ENCODE measurements around the gene PIK3R3. TPM values are rescaled to one million over a fixed set of nuclear protein-coding genes. Genes with fewer than 3 reads are reported as not detected.
"Not testable (repeated sequence)": the region's sequence is repeated elsewhere in the genome, so short reads cannot be mapped to it uniquely, and the experiment has no call there.

PIK3R3 gene
- total RNA-seq, 1 experiment from 2014 or later, result 1.8 TPM

DNA sequence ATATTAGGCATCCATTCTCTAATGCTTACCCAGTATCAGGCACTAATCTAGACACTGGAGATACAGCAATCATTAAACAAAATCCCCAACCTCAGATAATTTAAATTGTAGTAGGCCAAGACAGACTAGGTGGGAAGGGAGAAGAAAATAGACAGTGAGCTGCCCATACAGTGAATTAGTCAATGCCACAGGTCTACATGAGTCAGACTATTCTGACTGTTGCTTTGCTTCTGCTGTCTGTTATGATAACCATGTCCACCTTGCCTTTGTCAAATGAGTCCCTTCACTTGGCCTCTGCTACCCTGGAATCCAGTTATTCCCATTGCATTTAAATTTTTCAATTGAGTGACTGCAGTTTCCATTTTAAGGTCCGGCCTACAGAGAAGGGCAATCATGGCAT, 59.5 kb downstream of the PIK3R3 start:
- DNase-seq (ENCODE audit: extremely low read depth, low read depth), result no peak

DNA sequence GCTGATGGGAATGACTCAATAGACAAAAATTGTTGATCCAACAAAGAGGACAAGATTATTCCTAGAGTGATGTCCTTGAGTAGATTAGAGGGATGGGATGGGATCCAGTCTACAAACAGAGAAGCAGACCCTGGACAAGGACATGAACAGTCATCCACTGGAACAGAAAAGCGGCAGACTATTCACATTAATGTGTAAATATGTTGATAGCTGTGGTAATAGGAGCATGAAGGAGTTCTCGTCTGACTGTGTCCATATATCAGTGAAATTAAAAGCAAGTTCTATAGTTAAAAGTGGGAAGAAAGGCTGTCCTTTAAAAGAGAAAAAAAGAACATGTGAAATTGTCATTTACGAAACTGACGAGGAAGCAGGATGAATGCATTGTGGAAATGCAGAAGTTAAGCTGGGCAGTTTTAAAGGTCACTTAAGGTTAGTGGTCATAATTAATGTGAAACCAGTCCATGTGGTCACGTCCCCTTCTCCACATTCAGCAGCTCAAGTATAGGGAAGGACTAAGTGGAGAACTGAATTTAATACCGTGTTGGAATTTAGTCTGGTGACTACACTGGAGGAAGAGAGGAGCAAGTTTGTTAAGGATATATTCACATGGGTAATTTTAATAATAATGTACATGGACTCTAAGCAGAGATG, 62.1 kb downstream of the PIK3R3 start:
- no peak for DNase-seq (ENCODE audit: extremely low read depth, low read depth)

DNA sequence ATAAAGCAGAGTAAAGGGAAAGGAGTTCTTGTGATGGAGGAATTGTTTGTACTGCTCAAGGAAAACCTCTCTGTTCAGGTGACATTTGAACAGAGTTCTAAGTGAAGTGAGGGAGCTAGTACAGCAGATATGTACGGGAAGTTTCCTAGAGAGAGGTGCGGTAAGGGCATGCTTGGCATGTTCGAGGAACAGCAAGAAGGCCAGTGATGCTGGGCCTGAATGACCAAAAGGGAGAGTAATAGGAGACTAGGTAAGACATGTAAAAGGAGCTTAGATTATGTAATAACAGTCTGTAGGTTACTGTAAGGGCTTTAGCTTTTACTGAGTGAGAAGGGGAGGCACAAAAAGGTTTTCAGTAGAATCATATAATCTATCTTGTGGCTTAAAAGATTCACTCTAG, 63.9 kb downstream of the PIK3R3 start:
- no peak for DNase-seq (ENCODE audit: extremely low read depth, low read depth)

DNA sequence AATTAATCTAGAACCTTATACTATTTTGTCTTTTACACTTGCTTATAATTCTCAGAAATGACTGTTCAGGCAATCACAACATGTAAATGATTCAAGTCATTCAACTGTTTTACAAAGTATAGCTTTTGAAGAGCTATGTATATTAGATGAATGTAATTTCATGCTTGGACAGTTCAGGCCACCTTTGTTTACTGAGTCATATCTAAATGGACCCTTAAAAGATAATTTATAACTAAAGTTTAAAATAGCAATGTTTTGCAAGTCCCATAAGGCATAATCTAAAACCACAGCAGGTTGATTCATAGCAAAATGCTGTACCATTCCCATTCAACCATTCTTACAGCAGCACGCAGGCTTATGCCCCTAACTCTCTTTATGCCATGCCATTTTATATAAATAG, 64.8 kb downstream of the PIK3R3 start:
- DNase-seq (ENCODE audit: extremely low read depth, low read depth), result no peak

DNA sequence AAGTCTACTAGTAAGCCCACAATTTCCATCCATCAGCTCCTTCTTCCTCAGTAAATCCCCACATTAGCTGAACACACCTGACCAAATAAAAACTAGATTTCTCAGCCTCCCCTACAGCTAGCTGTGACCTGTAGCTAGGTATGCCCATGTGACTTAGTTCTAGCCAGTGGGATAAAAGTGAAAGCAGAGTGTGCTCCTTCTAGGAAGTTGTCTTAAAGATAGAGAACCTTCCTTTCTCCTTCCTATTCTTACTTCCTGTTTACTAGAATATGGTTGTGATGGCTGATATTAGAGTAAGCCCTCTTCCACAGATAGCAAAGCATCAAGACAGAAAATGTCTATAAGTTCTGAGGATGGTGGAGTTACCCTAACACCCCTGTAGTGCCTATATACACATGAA, 67.0 kb downstream of the PIK3R3 start:
- DNase-seq (ENCODE audit: extremely low read depth, low read depth), result no peak

DNA sequence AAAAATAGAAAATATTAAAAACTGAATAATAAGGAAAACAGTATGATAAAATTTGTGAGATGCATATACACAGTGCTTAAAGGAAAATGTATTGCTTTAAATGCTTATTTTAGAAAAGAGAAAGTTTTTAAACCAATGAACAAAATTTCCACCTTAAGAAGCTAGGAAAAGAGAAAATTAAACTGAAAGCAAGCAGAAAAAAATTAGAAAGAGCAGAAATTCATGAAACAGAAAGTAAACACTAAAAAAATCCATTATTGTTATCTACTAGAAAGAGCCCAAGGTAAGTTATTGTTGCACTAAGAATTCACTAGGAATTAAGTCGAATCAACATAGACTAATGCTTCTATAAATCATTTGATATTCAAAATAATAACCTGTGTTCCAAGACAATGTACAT, 67.7 kb downstream of the PIK3R3 start:
- no peak for DNase-seq (ENCODE audit: extremely low read depth, low read depth)

DNA sequence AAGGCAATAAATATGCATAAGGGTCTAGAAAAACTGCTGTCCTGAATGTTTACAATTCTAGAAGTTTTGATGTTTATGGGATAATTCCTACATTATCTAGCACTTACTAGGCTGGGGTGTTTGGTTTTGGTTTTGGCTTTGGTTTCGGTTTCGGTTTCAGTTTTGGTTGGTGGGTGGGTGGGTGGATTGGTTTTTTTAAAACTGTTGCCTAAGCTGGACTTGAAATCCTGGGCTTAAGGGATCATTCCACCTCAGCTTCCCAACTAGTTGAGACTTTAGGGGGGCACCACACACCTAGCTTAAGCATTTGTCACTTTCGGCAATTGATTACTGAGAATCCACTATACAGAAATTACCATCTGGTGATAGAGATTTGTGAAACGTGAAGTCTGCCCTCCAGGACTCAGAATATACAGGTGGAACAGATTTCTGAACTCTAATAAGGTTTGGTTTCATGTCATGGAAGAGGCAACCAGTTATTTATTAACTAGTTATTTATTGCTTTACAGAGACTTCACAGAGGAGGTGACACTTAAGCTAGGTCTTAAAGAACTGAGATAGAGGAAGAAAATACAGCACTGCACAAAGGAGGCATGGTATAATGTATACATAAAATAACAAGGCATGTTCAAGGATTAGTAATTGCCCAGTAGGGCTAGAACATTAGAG, 69.6 kb downstream of the PIK3R3 start:
- DNase-seq (ENCODE audit: extremely low read depth, low read depth), result no peak

DNA sequence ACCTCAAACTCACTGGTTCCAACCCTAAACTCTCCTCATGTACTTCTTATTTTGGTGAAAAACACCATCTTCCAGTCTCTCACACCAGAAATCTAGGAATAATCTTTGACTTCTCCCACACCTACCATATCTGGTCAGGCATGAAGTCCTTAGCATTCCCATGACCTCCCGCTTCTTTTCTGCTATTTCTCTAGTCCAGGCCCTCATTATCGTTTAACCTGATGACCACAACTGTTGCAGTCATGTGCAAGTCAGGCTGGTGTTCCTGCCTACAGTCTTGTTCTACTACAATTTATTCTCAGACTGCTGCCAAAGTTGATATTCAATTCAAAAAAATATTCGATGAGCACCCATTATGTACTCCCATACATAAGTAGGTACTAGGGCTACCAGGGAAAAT, 71.3 kb downstream of the PIK3R3 start:
- DNase-seq (ENCODE audit: extremely low read depth, low read depth), result no peak

DNA sequence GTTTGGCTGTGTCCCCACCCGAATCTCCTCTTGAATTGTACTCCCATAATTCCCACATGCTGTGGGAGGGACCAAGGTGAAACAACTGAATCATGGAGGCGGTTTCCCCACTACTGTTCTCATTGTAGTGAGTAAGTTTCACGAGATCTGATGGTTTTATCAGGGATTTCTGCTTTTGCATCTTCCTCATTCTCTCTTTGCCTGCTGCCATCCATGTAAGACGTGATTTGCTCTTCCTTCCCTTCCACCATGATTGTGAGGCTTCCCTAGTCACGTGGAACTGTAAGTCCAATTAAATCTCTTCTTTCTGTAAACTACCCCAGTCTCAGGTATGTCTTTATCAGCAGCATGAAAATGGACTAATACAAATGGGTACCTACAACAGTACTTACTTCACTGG, 73.5 kb downstream of the PIK3R3 start:
- no peak for DNase-seq (ENCODE audit: extremely low read depth, low read depth)

DNA sequence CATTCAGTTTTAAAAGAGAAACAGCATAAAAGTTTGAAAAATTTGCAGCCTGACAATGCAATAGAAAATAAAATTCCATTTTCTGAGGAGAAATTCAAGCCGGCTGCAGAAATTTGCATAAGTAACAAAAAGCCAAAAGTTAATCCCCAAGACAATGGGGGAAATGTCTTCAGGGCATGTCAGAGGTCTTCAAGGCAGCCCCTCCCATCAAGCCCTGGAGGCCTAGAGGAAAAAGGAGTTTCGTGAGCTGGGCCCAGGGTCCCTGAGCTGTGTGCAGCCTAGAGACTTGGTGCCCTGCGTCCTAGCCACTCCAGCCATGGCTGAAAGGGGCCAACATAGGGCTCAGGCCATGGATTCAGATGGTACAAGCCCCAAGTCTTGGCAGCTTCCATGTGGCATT, 74.6 kb downstream of the PIK3R3 start:
- no peak for DNase-seq (ENCODE audit: extremely low read depth, low read depth)

DNA sequence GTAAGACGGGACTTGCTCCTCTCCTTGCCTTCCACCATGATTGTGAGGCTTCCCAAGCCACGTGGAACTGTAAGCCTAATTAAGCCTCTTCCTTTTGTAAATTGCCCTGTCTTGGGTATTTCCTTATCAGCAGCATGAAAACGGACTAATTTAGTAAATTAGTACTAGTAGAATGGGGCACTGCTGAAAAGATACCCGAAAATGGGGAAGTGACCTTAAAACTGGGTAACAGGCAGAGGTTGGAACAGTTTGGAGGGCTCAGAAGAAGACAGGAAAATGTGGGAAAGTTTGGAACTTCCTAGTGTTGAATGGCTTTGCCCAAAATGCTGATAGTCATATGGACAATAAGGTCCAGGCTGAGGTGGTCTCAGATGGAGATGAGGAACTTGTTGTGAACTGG, 75.2 kb downstream of the PIK3R3 start:
- DNase-seq (ENCODE audit: extremely low read depth, low read depth), result not testable (repeated sequence)

DNA sequence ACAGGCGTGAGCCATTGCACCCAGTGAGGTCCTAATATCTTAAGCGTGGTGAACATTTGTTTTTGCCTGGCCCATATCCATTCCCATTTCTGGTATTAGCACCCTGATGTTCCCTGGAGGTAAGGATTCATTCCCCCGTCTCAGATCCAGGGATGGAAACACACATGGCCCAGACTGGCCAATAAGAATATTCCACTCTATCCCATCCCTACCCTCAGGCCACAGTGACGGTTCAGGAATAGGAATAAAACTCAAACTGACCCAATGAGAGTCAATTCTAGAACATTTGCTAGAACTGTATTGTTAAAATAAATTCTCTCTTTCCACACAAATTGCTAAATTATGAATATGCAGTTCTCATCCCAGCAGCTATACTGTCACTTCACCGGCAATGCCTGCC, 76.1 kb downstream of the PIK3R3 start:
- no peak for DNase-seq (ENCODE audit: extremely low read depth, low read depth)

DNA sequence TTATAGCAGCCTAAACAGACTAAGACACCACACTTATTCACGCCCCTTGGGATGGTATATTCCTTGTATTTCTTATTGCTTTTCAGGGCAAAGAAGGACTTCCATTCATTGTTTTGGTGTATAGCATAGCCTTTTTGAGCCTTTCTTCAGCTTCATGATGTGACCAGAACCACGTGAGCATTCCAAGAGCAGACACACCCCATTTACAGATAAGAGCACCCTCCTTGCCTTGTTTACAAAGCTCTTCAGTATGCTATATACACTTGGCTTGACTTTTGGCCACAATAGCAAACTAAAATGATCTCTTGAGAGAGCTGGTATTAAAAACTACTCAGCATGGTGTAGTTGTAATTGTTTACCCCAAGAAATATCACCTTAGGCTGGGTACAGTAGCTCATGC, 78.7 kb downstream of the PIK3R3 start:
- no peak for DNase-seq (ENCODE audit: extremely low read depth, low read depth)

DNA sequence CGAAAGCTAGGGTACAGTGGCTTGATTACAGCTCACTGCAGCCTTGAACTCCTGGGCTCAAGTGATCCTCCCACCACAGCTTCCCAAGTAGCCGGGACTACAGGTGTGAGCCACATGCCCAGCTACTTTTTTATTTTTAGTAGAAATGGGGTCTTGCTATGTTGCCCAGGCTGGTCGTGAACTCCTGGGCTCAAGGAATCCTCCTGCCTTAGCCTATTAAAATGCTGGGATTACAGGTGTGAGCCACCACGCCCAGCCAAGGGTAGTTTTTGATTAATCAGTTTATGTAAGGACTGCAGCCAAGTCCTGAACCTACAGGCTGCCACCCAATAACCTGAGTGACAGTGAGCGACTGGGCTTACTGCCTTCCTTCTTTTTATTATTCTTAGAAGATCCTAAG, 88.3 kb downstream of the PIK3R3 start:
- DNase-seq (ENCODE audit: extremely low read depth, low read depth), result no peak

DNA sequence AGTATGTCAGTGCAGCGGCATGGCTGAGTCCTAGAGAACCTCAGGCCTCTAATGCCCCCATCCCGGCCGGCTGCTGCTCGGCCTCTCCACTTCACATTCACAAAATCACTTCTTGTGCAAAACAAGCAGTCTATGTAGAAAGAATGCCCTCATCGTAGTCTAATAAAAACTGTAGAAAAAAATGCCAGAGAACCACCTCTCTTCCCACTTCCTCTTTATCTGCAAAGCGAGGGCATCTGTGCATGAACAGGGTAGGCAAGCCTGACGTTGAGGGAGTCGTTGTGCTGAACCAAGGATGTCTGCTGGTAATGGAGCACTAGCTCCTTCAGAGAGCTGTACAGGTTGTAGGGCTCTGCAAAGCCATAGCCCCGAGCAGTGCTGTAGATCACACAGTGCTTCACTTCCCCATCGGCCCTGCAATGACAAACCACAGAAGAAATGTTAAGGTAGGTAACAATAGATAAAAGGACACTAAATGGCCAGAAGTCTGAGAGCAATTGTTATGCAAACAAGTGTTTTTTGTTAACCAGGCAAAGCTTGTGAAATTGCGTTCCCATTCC, 88.9 kb downstream of the PIK3R3 start:
- DNase-seq (ENCODE audit: extremely low read depth, low read depth), result no peak

DNA sequence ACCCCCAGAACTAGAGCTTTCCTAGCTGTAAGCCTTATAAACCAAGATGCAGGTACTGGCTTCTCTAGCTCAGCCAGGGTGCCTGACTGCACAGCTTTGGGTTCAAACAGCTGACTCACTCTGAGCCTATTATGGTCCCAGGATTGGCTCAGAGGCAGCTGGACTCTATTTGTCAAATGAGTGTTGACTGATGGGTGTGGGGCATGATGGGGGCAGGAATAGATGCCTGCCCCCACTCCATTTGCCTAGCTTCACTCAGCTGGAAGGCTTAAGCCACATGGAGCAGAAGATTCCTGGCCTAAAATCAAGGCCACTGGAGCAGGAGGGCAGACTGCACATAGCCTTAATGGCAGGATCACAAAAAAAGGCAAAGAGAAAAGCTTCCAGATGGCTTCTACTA, 90.5 kb downstream of the PIK3R3 start:
- DNase-seq (ENCODE audit: extremely low read depth, low read depth), result no peak

DNA sequence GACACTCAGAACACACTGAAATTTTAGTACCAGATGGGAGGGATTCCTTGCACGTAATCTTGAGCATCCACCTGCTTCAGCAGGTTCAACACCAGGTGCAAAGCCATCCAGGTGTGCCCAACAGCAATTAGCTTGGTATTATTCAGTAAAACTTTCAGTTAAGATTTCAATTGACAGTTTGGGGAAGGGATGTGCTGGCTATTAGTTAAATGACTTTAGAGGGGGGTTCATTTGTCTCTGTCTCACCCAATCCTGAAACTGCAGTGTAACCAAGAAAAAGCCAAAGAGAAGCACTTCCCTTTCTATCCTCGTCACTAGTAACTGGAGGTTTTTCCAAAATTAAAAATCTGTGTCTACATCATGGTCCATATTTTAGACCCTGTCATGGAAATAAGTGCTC, 90.9 kb downstream of the PIK3R3 start:
- no peak for DNase-seq (ENCODE audit: extremely low read depth, low read depth)

DNA sequence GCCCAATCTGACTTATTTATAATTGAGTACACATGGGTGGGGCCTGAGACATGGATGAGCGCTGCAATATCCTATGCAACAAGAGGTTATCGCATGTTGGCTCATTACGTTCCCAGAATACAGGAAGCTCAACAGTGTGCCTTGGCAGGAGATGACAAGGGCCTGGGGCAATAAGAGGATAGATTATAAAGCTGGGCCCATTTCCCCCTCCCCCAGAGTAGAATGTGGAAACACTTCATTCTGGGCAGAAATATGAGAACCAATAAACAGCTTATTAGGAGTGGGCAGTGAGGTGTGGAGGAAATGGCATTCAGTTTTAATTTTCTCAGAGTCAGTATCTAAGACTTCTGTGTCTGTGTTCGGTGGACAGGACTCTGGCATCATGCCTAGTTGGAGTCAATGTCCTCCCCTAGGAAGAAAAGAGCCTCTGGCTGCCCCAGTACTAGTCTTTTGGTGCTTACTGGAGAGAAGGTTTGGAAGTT, 92.8 kb downstream of the PIK3R3 start:
- no peak for DNase-seq (ENCODE audit: extremely low read depth, low read depth)

DNA sequence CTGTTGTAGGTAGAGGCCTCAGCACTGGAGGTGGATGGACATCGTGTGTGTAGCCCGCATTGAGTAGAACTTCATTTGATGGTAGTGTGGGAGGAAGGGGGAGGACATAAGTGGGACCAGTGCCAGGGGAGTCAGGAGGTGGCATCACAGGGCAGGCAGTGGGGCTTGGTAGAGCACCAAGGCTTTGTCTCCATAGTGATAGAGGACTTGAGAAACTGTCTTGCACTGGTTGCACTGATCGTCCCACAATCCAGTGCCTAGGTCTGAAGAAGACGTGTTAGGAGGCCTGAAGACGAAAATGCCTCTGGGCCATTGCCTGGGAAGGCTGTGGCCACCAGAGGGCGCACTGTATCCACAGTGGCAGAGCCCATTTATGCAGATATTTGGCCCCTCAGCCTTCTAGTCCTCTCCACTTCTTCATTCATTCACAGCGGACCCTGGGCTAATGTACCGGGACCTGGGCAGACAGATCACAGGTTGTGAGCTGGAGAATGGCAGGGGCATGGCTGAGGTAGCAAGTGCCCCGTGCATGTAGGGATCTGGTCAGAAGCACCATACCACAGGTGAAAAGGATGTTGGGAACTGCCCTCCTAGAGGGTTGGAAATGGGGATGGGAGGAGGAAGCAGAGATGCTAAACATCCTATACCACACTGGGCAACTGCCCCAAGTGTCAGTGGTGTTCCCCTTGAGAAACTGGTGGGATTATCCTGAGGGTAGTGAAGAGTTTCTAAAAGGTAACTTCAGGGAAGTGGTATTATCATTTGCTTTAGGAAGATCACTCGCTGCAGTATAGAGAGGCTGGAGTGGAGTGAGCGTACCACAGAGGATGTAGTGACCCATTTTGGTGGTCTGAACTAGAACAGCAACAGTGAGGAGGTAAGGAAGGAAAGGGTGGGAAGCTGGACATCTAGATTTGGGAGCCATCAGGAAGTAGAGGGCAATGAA, 95.3 kb downstream of the PIK3R3 start:
- DNase-seq (ENCODE audit: extremely low read depth, low read depth), result peak; percentile 60

DNA sequence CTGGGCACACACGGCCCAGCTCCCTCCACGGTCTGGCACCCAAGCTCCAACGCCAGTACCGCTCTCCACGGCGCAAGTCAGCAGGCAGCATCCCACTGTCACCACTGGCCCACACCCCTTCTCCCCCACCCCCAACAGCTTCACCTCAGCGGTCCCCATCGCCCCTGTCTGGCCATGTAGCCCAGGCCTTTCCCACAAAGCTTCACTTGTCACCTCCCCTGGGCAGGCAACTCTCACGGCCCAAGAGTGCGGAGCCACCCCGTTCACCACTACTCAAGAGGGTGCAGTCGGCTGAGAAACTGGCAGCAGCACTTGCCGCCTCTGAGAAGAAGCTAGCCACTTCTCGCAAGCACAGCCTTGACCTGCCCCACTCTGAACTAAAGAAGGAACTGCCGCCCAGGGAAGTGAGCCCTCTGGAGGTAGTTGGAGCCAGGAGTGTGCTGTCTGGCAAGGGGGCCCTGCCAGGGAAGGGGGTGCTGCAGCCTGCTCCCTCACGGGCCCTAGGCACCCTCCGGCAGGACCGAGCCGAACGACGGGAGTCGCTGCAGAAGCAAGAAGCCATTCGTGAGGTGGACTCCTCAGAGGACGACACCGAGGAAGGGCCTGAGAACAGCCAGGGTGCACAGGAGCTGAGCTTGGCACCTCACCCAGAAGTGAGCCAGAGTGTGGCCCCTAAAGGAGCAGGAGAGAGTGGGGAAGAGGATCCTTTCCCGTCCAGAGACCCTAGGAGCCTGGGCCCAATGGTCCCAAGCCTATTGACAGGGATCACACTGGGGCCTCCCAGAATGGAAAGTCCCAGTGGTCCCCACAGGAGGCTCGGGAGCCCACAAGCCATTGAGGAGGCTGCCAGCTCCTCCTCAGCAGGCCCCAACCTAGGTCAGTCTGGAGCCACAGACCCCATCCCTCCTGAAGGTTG, 97.6 kb downstream of the PIK3R3 start:
- DNase-seq (ENCODE audit: extremely low read depth, low read depth), result no peak
